Adrenal gland (tissue), 12 donors: Measurements from ENCODE around the gene BCDIN3D. TPM values are rescaled to one million over a fixed set of nuclear protein-coding genes. Genes with fewer than 3 reads are reported as not detected.

Experiments used
- DNase-seq, 7 donors: peaks; one replicate each; pipeline ENCODE4 v3.0.0-alpha.2; 2019 to 2020
- H3K27ac ChIP-seq, 5 donors: fragments of 200-600 bp; sonication (generic) in 4 of 5; 1 replicate in 3 of 5; 2 replicates in 2 of 5; pipeline versions ENCODE4 v1.5.1 to v1.8.0; 2016 to 2020; ENCODE audit warnings: mild to moderate bottlenecking in 1 of 5
- H3K27me3 ChIP-seq: fragments of 200-600 bp; 2 replicates; pipeline ENCODE4 v1.8.0; 2021
- H3K36me3 ChIP-seq, 2 donors: fragments of 200-600 bp; replicated peaks in 1 of 2; 1 replicate in 1 of 2; 2 replicates in 1 of 2; pipeline versions ENCODE4 v1.5.1 to v1.8.0; 2018 to 2022
- H3K4me1 ChIP-seq, 2 donors: fragments of 200-600 bp; replicated peaks in 1 of 2; 1 replicate in 1 of 2; 2 replicates in 1 of 2; pipeline versions ENCODE4 v1.5.1 to v1.8.0; 2018 to 2021
- H3K4me3 ChIP-seq, 4 donors: fragments of 200-600 bp; sonication (generic) in 3 of 4; one replicate each; pipeline ENCODE4 v1.5.1; 2016 to 2018
- H3K9me3 ChIP-seq, 3 donors: fragments of 200-600 bp; sonication (generic) in 1 of 3; replicated peaks in 1 of 3; 1 replicate in 2 of 3; 2 replicates in 1 of 3; pipeline versions ENCODE4 v1.5.1 to v1.8.0; 2016 to 2021
- CTCF ChIP-seq, 6 experiments: fragments of 450-650 bp in 4 of 6; fragments of 200-600 bp in 2 of 6; sonication (generic) in 1 of 6; IDR thresholded peaks; 1 replicate in 5 of 6; 2 replicates in 1 of 6; pipeline versions ENCODE4 v1.5.1 to v1.8.0; 2016 to 2021; ENCODE audit warnings: antibody characterized with exemption in 6 of 6, mild to moderate bottlenecking in 2 of 6, moderate library complexity in 1 of 6
- POLR2A ChIP-seq, 2 donors: fragments of 450-650 bp; IDR thresholded peaks; one replicate each; pipeline ENCODE4 v1.6.1; 2017; ENCODE audit warnings: antibody characterized with exemption in 2 of 2, mild to moderate bottlenecking in 2 of 2, moderate library complexity in 1 of 2
- WGBS, 4 donors: extraction: QIAGEN DNeasy Blood & Tissue Kit in 2 of 4; methylation state at CpG; one replicate each; pipeline versions ENCODE4 v1.1.5 to v1.1.7; 2013 to 2017; 5-methylcytosine and 5-hydroxymethylcytosine counted together
- intact Hi-C, 2 donors: fragments of 100-400 bp; cut with DNase I; formaldehyde crosslinking; loops; one replicate each; pipeline versions ENCODE4 v1.14.1 to v1.15.0; 2022 to 2023
- polyA plus RNA-seq, 3 donors: library from polyadenylated mRNA; stranded (reverse); fragments of 200-250 nt in 2 of 3; fragments of 350-450 nt in 1 of 3; fragmentation: Illumina TruSeq in 1 of 3; extraction: RNeasy Lipid Tissue Mini Kit (QIAGEN cat#74804) in 1 of 3; gene quantifications; one replicate each; pipeline ENCODE4 v1.2.3, GENCODE V29; 2013 to 2014
- total RNA-seq, 9 donors: library from RNA; depleted of rRNA in 4 of 9; stranded (reverse); fragments of >200 nt in 4 of 9; fragments of 120-200 nt in 1 of 9; fragmentation: NEBNext Ultra II Directional in 1 of 9; extraction: Animal tissue kit (Norgen Biotek cat#: 25700) in 1 of 9; gene quantifications; one replicate each; pipeline versions ENCODE4 v1.1.0 to v1.2.4, GENCODE V29; 2013 to 2023
- donor health status: healthy with polysubstance abuse.
- donor health status: Bipolar disorder and iron deficiency.
- donor health status: DM: yes; HTN: yes; CAD: no.
- donor health status: DM: no; HTN: no; CAD: no.
- donor health status: DM: no; HTN: no; CAD: no.
- donor health status: DM: yes; HTN: yes; CAD: no.

Gene BCDIN3D
- total and polyA plus RNA-seq, 12 donors = 1.9 to 8.9 (median 4.8) TPM

GRCh38 chr12:49878021-49878420, 35.1 kb upstream of the BCDIN3D start:
- Histone ChIP-seq H3K4me1 (peaks cover 0 to 2% of the 10 kb centered on the region in 2 donors), H3K27ac (no peak overlapping the region), H3K4me3 (no peak overlapping the region), H3K9me3 (no peaks in the 10 kb centered on the region), H3K36me3 (no peaks in the 10 kb centered on the region), H3K27me3 (no peaks in the 10 kb centered on the region)
- no peak for DNase-seq
- 50 to 84% (median 64%) methylated on average over 2 of the region's 2 CpGs for WGBS, 4 donors
- TF ChIP-seq POLR2A (IDR thresholded peaks at IDR 0.05) = no peak
- no peak for TF ChIP-seq CTCF (IDR thresholded peaks at IDR 0.05)
- intact Hi-C loops = no loop called here

DNA sequence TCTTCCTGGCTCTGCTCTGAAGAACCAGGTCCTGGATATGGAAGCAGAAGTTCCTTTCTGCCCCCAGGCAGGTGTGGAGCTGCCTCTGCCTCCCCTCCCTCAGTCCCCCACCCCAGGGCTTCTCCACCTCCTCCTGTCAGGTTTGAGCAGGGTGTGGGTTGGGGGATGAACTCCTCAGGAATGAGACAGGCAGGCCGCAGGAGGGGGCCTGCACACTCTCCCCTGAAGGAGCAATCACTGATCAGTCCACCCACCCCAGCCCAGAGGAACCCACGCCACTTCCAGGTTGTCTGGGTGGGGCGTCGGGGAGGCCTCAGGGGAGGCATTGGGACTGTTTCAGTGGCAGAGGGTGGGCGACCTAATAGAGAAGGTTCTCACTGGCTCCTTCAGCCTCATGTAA, 34.2 kb upstream of the BCDIN3D start:
- intact Hi-C loops = no loop called here
- no peak for DNase-seq
- WGBS, 4 donors = 76 to 96% (median 88%) methylated on average over 3 to 5 of the region's 5 CpGs
- peaks cover 0 to 10% of the 10 kb centered on the region in 2 donors for H3K4me1 ChIP-seq
- H3K36me3 ChIP-seq = no peaks in the 10 kb centered on the region
- no peaks in the 10 kb centered on the region for H3K27me3 ChIP-seq
- no peak overlapping the region for H3K27ac ChIP-seq
- TF ChIP-seq CTCF (IDR thresholded peaks at IDR 0.05) (no peak), POLR2A (IDR thresholded peaks at IDR 0.05) (no peak)
- no peak overlapping the region for H3K4me3 ChIP-seq
- H3K9me3 ChIP-seq = no peaks in the 10 kb centered on the region

- H3K27ac ChIP-seq = no peak overlapping the region
- 81 to 92% (median 85%) methylated on average over 3 of the region's 3 CpGs for WGBS, 4 donors
- intact Hi-C loops = no loop called here
- no peaks in the 10 kb centered on the region for H3K36me3 ChIP-seq
- H3K27me3 ChIP-seq = no peaks in the 10 kb centered on the region
- H3K4me1 ChIP-seq = peaks cover 0 to 10% of the 10 kb centered on the region in 2 donors
- H3K4me3 ChIP-seq = no peak overlapping the region
- no peak for DNase-seq
- TF ChIP-seq POLR2A (IDR thresholded peaks at IDR 0.05) = no peak
- TF ChIP-seq CTCF (IDR thresholded peaks at IDR 0.05) = no peak
- H3K9me3 ChIP-seq = no peaks in the 10 kb centered on the region
Measured at GRCh38 chr12:49876070-49876469, 33.2 kb upstream of the BCDIN3D start.

GRCh38 chr12:49875115-49875720, 32.3 kb upstream of the BCDIN3D start:
- DNase-seq = peak in 1 of 7 donors; percentile 45
- Histone ChIP-seq H3K4me3 (no peak overlapping the region), H3K27me3 (no peaks in the 10 kb centered on the region), H3K27ac (no peak overlapping the region), H3K9me3 (no peaks in the 10 kb centered on the region), H3K36me3 (no peaks in the 10 kb centered on the region), H3K4me1 (peaks cover 0 to 10% of the 10 kb centered on the region in 2 donors)
- intact Hi-C loops = no loop called here
- no peak for TF ChIP-seq CTCF (IDR thresholded peaks at IDR 0.05)
- TF ChIP-seq POLR2A (IDR thresholded peaks at IDR 0.05) = no peak
- WGBS, 4 donors = 89 to 93% (median 91%) methylated on average over 9 of the region's 9 CpGs
